ENCODE results near the gene TMEM181.

GRCh38 chr6:158624684-158625682 lies 65.1 kb downstream of the TMEM181 start:
- TF ChIP-seq GABPA (IDR thresholded peaks at IDR 0.05; ENCODE audit: low read depth) (no peak), CTCF (IDR thresholded peaks at IDR 0.05; ENCODE audit: insufficient read depth, low read length) (no peak)

All from HL-60 (cell line).